Mesenteric fat pad (tissue), 1 donor: ENCODE results near the gene INF2. TPM values are rescaled to one million over a fixed set of nuclear protein-coding genes. Genes with fewer than 3 reads are reported as not detected.
"Not testable (repeated sequence)": the region's sequence is repeated elsewhere in the genome, so short reads cannot be mapped to it uniquely, and the experiment has no call there.

Experiments
- DNase-seq: peaks from one replicate; pipeline ENCODE4 v3.0.0-alpha.2; 2020; ENCODE audit warnings: low spot score
- total RNA-seq: library from RNA; stranded (reverse); fragmentation: NEBNext Ultra II Directional; extraction: Animal tissue kit (Norgen Biotek cat#: 25700); gene quantifications from one replicate; pipeline ENCODE4 v1.2.1, GENCODE V29; 2021
- donor health status: DM: yes; HTN: yes; CAD: no.

Gene INF2
- total RNA-seq, 1 donor from 2014 or later: 160 TPM

DNA sequence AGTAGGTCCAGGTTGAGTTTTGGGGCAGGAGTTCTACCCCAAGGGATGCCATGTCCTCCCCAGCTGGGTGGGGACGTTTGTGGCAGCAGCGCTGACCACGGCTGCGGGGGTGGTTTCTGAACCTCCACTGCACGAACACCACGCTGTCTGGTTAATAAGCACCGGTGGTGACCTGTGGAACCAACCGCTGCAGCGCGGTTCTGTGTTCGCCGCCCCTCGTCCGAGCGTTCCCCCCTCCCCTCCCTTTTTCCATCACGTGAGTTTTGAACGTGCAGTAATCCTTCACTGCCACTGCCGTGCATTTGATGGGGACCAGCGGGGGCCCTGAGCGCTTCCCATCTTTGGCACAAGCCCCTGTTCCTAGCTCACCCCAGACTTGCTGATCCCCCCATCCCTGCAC is 28.2 kb downstream of the INF2 start:
- DNase-seq: no peak

GRCh38 chr14:104718147-104718546 is 28.7 kb downstream of the INF2 start:
- no peak for DNase-seq

DNA sequence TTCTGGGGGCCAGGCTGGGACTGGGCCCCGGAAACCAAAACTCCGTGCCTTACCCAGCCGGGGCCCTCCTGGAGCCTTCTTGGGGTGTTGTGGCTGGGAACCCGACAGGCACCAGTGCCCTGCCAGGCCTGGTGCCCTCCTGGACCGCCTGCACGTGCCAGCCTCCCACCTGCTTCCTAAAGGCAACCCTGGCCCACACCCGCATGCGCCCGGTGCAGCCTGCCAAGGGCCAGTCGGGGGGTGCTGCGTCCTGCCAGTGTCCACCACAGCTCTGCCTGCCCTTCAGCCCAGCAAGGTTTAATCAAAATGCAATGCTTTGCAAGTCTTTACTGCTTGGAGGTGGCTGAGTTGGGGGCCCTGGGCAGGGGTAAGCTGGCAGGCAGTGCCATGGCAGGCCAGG is 29.5 kb downstream of the INF2 start:
- DNase-seq: no peak

DNA sequence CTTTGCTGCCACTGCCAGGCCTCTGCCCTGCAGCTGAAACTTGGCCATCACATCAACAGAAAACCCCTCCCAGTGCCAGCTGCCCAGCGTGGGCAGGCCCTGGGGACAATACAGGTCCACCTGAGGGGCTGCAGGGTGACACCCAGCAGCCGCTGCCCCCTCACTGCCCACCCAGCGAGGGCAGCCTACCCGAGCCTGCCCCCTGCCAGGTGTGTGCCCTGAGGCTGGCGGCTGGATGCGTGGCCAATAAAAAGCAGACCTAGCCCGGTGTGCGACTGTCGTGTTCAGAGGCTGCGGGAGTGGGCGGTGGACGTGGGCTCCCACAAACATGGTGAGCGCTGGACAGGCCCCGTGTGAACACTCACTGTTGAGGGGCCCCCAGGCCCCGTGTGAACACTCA is 29.9 kb downstream of the INF2 start:
- DNase-seq: no peak

DNA sequence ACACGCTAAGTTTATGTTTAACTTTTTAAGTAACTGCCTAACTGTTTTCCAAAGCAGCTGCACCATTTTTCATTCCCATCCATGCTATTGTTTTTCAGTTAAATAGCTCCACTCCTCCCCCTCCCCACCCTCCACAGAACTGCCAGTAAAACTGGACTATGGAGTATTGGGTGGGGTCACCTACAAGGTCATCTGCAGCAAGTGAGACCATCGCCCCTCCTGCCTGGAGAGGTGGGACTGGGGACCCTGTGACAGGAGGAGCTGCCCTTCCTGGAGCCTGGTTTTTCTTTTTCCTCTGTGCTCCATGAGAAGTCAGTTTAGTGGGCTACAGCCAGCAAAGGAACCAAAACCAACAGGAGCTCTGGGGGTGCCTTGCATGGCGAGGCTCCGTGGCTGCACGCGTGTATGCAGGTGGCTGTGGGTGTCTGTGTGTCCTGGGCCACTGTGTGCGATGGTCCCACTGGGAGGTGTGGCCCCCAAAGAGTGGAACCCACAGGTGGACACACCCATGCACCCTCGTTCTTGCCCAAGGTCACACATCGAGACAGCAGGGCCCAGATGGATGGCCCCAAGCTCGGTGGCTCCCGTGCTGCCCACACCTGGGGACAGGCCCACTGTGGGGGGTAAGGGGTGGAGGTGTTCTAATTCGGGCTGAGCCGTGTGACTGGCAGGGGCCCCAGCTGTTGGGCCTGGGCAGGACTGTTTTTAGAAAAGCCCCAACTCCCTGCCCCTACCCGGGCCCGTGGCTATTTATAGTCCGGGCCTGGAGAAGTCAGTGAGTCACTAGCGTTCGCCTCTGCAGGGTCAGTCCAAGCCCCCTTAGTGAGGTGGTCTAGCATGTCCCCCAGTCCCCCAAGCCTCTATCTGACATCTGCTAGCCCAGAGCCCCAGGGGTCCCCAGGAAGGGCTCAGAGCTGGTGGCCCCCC is 32.4 kb downstream of the INF2 start:
- DNase-seq: no peak

- no peak for DNase-seq
These were observed 33.7 kb downstream of the INF2 start for GRCh38 chr14:104722938-104723650.

DNA sequence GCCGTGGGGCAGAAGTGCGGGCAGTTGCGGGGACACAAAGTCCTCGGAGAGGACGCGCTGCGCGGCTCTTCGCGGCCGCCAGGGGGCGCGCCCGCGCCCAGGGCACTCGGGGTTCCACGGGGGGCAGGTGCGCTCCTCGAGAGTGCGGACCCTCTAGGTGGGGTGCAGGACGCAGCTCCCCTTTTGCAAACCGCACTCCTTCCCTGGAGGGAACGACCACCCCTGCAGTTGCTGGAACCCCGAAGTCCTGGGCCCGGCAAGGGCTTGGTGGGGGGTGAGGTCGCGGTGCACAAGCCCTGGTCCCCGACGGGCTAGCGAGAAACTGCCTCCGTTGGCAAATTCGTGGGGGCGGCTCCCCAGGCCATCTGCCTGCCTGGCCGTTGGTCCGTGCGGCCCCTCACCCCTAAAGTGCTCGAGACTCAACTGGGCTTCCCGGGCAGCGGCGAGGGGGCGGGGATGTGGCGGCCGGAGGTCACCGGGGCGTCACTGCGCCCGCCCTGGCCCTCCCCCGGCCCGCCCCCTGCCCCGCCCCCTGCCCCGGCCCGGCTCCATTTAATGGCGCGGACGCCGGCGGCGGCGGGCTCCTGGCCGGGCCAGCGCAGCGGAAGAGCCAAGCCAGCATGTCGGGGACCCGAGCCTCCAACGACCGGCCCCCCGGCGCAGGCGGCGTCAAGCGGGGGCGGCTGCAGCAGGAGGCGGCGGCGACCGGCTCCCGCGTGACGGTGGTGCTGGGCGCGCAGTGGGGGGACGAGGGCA is 34.4 kb downstream of the INF2 start, which contains the start of gene ADSS1:
ADSS1 (plus strand) TSS at position 579 of the 756 bp plus-strand sequence; CDS start at position 621, 42 bp downstream.
- no peak for DNase-seq

GRCh38 chr14:104724407-104724980 is 35.1 kb downstream of the INF2 start:
- no peak for DNase-seq

DNA sequence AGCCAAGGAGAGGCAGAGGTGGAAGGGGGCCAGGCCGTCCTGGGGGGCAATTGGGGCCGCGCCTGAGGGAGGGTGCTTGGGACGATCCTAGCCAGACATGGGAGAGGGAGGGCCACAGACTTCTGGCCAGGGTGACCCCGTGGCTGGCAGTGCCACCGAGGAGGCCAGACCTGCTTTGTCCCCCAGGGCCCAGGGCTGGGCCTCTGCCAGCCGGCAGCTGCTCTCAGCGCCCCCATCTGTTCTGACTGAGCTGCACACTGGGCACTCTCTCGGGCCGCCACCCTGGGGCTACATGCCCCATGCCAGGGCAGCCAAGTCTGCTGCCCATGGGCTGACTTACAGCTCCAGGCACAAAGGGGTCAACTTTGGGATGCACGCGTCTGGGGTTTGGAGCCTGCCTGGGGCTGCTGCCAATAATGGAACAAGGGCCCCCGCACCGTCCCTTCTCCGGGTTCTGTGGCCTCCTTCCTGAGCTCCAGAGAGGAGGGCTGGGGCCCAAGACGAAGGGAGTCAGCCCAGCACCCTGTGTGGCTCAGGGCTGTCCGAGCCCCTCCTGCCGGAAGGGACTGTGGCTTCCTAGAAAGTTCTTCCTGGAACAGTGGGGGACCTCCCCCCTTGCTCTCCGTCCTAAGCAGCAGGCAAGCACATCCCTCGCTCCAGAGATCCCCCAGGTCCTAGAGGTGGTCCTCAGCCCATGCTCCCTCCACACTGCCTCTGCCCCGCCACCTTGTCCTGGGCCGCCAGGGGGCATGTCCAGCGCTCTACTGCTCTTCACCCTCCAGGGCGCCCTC is 35.8 kb downstream of the INF2 start:
- no peak for DNase-seq

DNA sequence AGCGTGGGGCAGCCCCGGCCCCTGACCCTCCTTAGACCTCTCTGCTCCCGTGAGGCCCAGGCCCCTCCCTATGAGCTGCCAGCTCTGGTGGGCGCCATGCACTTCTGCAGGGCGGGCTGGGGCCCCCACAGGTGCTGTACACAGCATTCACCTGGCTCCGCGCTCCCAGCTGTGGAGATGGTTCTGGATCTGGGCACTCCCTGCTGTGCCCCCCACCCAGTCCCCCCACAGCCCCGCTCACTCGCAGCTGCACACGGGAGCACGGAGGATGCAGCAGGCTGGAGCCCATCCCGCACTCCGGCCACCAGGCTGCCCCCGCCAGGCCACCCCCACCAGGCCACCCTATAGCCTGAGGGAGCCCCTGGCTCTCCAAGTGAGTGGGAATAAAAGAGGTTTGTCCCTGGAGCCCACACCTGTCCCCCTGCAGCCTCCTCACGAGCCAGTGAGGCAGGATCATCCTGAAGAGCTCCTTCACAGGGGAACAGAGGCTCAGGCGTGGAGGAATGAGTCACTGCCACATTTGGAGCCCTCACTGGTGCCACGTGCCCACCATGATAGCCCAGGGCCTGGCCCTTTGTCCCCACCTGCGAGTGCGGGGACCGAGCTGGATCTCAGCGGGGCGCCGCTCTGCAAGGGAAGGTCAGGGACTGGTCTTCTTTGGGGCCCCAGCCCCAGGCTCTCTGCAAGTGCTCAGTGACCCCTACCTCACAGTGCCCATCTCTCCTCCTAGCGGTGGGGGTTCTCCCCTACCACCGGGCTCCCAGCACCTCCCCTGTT is 36.5 kb downstream of the INF2 start:
- DNase-seq: no peak

GRCh38 chr14:104726600-104727451 is 37.4 kb downstream of the INF2 start:
- DNase-seq: no peak

- no peak for DNase-seq
These were observed 39.2 kb downstream of the INF2 start for GRCh38 chr14:104728631-104729030.

DNA sequence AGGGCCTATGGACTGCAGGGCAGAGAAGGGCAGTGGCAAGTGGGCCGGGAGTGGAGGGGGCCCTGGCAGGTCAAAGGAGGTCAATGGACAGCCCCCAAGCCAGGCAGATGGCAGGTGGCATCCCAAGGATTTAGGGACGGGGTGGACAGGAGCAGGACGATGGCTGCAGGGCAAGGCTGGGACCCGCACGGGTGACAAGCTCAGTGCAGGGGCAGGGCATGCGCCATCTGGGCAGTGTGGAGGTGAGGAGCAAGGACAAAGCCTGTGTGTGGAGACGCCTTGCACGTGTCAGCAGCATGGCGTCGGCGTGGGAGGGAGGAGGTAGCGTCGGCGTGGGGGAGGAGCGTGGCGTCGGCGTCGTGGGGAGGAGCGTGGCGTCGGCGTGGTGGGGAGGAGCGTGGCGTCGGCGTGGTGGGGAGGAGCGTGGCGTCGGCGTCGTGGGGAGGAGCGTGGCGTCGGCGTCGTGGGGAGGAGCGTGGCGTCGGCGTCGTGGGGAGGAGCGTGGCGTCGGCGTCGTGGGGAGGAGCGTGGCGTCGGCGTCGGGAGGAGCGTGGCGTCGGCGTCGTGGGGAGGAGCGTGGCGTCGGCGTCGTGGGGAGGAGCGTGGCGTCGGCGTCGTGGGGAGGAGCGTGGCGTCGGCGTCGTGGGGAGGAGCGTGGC is 39.9 kb downstream of the INF2 start:
- DNase-seq: not testable (repeated sequence)

GRCh38 chr14:104729835-104730181 is 40.4 kb downstream of the INF2 start:
- DNase-seq: no peak

DNA sequence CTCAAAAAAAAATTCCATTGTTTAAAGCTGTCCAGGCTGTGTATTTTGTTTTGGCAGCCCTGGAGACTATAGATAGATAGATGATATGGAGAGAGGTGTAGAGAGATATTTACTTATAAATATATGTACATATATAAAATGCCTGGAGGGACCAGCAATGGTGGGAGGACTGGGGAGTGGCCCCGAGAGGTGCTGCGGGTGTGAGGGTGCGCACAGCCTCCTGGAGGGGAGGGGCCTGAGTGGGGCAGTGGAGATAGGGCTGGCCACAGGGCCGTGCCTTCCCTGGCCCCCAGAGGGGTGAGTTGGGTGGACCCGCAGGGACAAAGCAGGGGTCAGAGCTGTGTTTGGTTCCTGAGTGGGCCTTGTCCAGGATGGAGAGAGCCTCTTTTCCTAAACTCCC is 41.1 kb downstream of the INF2 start:
- no peak for DNase-seq

DNA sequence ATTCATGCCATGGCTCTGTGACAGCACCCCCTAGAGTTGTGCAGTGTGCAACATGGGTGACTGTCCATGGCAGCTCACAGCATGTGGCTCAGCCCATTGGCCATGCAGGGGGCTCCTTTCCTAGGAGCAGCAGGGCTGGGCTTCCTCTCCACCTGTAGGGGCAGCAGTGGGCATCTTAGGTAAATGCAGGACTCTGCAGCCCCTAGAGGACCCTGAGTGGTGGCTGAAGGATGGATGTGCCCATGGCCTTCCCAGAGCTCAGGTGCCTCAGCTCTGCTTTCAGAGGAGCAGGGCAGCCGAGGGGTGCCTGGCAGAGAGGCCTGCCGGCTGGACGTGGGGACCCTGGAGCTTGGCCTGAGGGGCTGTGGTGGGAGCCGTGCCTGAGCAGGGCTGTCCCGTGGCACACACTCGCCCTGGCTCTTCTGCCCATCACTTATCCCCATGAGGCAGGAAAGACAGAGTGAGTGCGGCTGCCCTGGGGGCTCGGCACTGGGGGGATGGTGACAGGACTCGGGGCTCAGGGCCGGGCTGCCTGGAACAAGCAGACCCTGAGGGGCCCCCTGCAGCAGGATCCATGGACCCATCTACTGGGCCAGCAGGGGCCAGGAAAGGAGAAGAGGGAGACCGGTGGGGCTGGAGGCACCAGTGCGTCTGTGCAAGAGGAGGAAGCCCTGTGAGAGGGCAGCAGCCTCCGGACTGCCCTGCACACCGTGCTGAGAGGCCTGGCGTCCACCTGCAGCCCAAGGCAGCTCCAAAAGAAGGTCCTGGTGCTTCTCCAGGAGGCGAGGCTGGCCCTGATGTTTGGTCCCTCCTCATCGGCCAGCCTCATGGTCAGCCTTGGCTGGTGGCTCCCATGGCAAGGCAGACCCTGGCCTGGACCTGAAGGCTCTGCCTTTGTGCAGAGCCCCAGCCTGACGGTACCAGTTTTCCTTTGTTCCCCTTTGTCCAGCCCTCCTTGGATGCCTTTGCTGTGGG is 42.2 kb downstream of the INF2 start:
- DNase-seq: no peak

GRCh38 chr14:104732355-104732804 is 43.0 kb downstream of the INF2 start:
- no peak for DNase-seq
